Measurements from ENCODE around the gene DNAH17.

DNA sequence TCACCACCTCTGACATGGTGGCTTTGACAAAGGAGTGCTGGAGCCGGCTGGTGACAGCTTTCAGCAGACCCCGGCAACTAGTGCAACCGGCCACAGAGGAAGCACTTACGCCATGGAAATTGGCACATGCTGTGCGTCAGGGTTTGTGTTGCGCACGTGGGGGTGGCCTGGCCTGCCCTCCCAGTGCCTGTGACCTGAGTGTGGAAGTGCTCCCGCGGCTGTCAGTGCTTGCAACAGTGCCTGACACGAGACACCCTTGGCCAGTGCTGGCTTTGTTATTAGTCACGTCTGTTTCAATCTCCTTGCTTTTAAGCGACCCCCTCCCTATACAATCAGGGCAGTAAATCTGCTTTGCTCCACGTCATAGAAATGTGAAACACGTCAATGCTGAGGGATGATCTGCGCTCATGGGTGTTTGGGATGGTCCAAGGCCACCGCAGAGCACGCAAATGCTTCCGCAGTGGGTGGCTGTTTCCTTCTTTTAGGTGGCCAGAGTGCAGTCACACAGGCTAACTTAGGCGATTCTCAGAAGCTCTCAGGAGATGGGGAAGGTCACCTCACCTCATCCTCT lies 134.5 kb downstream of the DNAH17 start:
- TF ChIP-seq, protein P1, sequence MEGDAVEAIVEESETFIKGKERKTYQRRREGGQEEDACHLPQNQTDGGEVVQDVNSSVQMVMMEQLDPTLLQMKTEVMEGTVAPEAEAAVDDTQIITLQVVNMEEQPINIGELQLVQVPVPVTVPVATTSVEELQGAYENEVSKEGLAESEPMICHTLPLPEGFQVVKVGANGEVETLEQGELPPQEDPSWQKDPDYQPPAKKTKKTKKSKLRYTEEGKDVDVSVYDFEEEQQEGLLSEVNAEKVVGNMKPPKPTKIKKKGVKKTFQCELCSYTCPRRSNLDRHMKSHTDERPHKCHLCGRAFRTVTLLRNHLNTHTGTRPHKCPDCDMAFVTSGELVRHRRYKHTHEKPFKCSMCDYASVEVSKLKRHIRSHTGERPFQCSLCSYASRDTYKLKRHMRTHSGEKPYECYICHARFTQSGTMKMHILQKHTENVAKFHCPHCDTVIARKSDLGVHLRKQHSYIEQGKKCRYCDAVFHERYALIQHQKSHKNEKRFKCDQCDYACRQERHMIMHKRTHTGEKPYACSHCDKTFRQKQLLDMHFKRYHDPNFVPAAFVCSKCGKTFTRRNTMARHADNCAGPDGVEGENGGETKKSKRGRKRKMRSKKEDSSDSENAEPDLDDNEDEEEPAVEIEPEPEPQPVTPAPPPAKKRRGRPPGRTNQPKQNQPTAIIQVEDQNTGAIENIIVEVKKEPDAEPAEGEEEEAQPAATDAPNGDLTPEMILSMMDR (IDR thresholded peaks at IDR 0.05; ENCODE audit: control extremely low read depth in 1 of 3, insufficient read depth in 1 of 3, low read depth in 1 of 3, low read length in 3 of 3): no peak
- TF ChIP-seq EZH2 (IDR thresholded peaks at IDR 0.05; ENCODE audit: low read depth, low read length, severe bottlenecking) (no peak), GABPA (IDR thresholded peaks at IDR 0.05; ENCODE audit: borderline replicate concordance, insufficient read depth, low read length) (no peak), EP300 (IDR thresholded peaks at IDR 0.05; ENCODE audit: borderline replicate concordance in 1 of 2, low read depth in 2 of 2, low read length in 2 of 2) (no peak), KDM1A (IDR thresholded peaks at IDR 0.05; ENCODE audit: borderline replicate concordance, low read length) (no peak), POLR2A (IDR thresholded peaks at IDR 0.05; ENCODE audit: control extremely low read depth in 1 of 2, low read depth in 2 of 2, low read length in 2 of 2) (no peak), CEBPB (IDR thresholded peaks at IDR 0.05; ENCODE audit: low read depth, low read length) (no peak), SP2 (IDR thresholded peaks at IDR 0.05; ENCODE audit: low read length) (no peak), EGR1 (IDR thresholded peaks at IDR 0.05; ENCODE audit: borderline replicate concordance, low read depth, low read length) (no peak), KDM4A (IDR thresholded peaks at IDR 0.05; ENCODE audit: low read depth, low read length, severe bottlenecking) (no peak), POLR2AphosphoS5 (IDR thresholded peaks at IDR 0.05; ENCODE audit: low read depth, low read length) (no peak), YY1 (IDR thresholded peaks at IDR 0.05; ENCODE audit: low read depth, low read length) (no peak)
